Skeletal muscle tissue (tissue), 4 donors: ENCODE data around the gene MAPKBP1. TPM values are rescaled to one million over a fixed set of nuclear protein-coding genes. Genes with fewer than 3 reads are reported as not detected.
"Not testable (repeated sequence)": the region's sequence is repeated elsewhere in the genome, so short reads cannot be mapped to it uniquely, and the experiment has no call there.

Experiments
- H3K27ac ChIP-seq: one replicate; pipeline ENCODE4 v1.7.0; 2013; ENCODE audit warnings: mild to moderate bottlenecking, low read depth, low read length, inconsistent platforms
- H3K27me3 ChIP-seq, 3 donors: one replicate each; pipeline ENCODE4 v1.7.0; 2013; ENCODE audit warnings: low read length in 3 of 3; ENCODE audit not compliant: control insufficient read depth in 3 of 3, insufficient read depth in 3 of 3
- H3K36me3 ChIP-seq, 3 donors: one replicate each; pipeline ENCODE4 v1.7.0; 2013; ENCODE audit warnings: low read length in 3 of 3; ENCODE audit not compliant: control insufficient read depth in 3 of 3, insufficient read depth in 3 of 3
- H3K4me1 ChIP-seq, 3 donors: one replicate each; pipeline ENCODE4 v1.7.0; 2013; ENCODE audit warnings: low read length in 3 of 3, mild to moderate bottlenecking in 3 of 3; ENCODE audit not compliant: control insufficient read depth in 3 of 3, insufficient read depth in 3 of 3
- H3K4me3 ChIP-seq, 3 donors: one replicate each; pipeline ENCODE4 v1.7.0; 2013; ENCODE audit warnings: low read length in 3 of 3
- H3K9ac ChIP-seq, 3 donors: one replicate each; pipeline ENCODE4 v1.7.0; 2013; ENCODE audit warnings: low read length in 3 of 3, mild to moderate bottlenecking in 3 of 3, moderate library complexity in 2 of 3, low read depth in 1 of 3
- H3K9me3 ChIP-seq, 3 donors: one replicate each; pipeline ENCODE4 v1.7.0; 2013; ENCODE audit warnings: low read length in 3 of 3; ENCODE audit not compliant: control insufficient read depth in 3 of 3
- total RNA-seq: library from RNA; depleted of rRNA; stranded (reverse); fragments of >200 nt; gene quantifications from one replicate; pipeline ENCODE4 v1.2.3, GENCODE V29; 2014
- donor health status: Osteomylitis.

The MAPKBP1 gene, protein sequence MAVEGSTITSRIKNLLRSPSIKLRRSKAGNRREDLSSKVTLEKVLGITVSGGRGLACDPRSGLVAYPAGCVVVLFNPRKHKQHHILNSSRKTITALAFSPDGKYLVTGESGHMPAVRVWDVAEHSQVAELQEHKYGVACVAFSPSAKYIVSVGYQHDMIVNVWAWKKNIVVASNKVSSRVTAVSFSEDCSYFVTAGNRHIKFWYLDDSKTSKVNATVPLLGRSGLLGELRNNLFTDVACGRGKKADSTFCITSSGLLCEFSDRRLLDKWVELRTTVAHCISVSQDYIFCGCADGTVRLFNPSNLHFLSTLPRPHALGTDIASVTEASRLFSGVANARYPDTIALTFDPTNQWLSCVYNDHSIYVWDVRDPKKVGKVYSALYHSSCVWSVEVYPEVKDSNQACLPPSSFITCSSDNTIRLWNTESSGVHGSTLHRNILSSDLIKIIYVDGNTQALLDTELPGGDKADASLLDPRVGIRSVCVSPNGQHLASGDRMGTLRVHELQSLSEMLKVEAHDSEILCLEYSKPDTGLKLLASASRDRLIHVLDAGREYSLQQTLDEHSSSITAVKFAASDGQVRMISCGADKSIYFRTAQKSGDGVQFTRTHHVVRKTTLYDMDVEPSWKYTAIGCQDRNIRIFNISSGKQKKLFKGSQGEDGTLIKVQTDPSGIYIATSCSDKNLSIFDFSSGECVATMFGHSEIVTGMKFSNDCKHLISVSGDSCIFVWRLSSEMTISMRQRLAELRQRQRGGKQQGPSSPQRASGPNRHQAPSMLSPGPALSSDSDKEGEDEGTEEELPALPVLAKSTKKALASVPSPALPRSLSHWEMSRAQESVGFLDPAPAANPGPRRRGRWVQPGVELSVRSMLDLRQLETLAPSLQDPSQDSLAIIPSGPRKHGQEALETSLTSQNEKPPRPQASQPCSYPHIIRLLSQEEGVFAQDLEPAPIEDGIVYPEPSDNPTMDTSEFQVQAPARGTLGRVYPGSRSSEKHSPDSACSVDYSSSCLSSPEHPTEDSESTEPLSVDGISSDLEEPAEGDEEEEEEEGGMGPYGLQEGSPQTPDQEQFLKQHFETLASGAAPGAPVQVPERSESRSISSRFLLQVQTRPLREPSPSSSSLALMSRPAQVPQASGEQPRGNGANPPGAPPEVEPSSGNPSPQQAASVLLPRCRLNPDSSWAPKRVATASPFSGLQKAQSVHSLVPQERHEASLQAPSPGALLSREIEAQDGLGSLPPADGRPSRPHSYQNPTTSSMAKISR (N-terminal part only)
- total RNA-seq, result 10.4 TPM

DNA sequence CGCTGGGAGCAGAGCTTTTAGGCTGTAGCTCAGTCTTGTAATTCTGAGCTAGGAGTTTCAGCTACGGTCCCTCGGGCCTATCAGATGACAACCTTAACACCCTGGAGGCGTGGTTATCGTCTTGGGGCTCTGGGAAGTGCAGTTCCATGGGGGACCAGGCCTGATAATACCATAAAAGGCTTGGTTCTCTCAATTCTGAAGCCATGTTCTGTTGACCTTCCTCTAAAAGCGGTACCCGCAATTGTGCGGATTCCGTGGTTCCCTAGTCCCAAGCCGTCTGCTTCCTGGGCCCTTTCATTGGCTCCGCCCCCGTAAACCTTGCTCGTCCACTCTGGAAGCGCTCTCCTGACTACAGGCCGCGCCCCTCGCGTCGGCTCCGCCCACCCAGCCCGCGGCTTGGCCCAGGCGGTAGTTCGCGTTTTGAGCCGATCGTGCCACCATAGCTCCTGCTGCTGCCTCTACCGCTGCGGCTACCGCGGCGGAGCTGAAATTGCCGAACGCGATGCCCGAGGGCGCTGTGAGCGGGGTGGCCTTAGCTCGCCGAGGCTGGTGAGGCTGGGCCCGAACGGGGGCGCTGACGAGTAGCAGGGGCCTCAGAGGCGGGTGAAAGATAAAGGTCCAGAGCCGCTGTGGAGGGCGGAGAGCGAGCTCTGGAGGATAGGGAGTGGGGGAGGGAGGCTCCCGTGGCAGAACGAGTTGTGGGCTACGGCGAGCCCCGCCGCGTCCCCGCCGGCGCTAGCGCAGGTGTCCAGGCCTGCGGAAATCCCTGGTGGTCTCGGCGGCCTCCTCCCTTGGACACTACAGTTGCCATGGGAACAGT is at the start of gene MAPKBP1:
Gene MAPKBP1 (plus strand): TSS at position 423 of the 820 bp plus-strand sequence. CDS start 792 bp downstream, outside the sequence.
- Histone ChIP-seq H3K27me3 (no peaks in the 10 kb centered on the region), H3K27ac (peak within 1 kb of the TSS; percentile 73), H3K9me3 (no peaks in the 10 kb centered on the region), H3K36me3 (peaks cover 0 to 4% (median 0%) of the 10 kb centered on the region in 3 donors), H3K4me3 (peak within 1 kb of the TSS; percentile 92 to 97 (median 94)), H3K9ac (peak within 1 kb of the TSS; percentile 86 to 91 (median 90)), H3K4me1 (peaks cover 26 to 43% (median 28%) of the 10 kb centered on the region in 3 donors)

DNA sequence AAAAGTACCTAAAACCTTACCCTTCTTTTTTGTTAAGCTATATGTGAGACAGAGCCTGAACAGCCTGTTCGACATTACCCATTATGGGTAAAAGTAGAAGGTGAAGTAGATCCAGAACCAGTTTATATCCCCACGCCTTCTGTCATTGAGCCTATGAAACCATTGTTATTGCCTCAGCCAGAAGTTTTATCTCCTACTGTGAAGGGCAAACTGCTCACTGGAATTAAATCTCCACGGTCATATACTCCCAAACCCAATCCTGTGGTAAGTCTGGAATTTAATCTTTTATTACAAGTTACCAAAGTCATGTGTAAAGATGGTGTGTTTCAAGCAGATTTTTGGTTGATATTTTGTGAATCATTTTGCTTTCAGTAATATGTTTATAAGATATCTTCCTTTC is 47.1 kb upstream of the MAPKBP1 start:
- Histone ChIP-seq H3K27ac (no peak overlapping the region), H3K4me3 (no peak overlapping the region), H3K4me1 (no peaks in the 10 kb centered on the region), H3K9me3 (no peaks in the 10 kb centered on the region), H3K36me3 (peaks cover 2 to 8% (median 6%) of the 10 kb centered on the region in 3 donors), H3K9ac (no peak overlapping the region), H3K27me3 (no peaks in the 10 kb centered on the region)

DNA sequence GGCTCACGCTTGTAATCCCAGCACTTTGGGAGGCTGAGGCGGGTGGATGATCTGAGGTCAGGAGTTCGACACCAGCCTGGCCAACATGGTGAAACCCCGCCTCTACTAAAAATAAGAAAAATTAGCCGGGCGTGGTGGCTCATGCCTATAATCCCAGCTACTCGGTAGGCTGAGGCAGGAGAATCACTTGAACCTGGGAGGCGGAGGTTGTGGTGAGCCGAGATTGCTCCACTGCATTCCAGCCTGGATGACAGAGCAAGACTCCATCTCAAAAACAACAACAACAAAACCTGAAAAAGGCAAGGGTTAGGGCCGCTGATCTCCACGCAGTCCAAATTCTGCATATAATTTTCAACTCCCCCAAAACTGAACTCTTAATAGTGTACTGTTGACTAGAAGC is 46.2 kb upstream of the MAPKBP1 start:
- H3K27ac ChIP-seq, H3K36me3 ChIP-seq, H3K9me3 ChIP-seq, H3K4me3 ChIP-seq, H3K4me1 ChIP-seq, H3K9ac ChIP-seq, H3K27me3 ChIP-seq: not testable (repeated sequence)

DNA sequence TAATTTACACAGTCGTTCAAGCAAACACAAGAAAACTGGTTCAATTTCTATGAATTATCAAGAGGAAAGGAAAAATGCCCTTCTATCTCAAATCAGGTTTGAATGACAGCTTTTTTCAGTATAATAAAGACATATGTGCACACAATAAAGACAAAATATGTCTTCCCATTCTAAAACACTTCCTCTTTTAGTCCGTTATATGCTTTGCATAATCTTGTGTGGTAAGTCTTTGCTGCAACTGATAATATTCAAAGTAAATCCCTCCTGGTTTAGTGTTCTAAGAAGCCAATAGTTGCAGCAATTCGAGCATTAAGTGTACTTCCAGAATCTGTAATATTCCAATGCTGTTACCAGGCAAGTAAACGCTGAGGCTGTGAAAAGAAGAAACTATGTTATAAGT is 43.7 kb upstream of the MAPKBP1 start:
- no peaks in the 10 kb centered on the region for H3K9me3 ChIP-seq
- H3K4me1 ChIP-seq, result no peaks in the 10 kb centered on the region
- H3K4me3 ChIP-seq, result no peak overlapping the region
- no peak overlapping the region for H3K27ac ChIP-seq
- H3K36me3 ChIP-seq, result peaks cover 8 to 17% (median 12%) of the 10 kb centered on the region in 3 donors
- H3K9ac ChIP-seq, result no peak overlapping the region
- H3K27me3 ChIP-seq, result no peaks in the 10 kb centered on the region

DNA sequence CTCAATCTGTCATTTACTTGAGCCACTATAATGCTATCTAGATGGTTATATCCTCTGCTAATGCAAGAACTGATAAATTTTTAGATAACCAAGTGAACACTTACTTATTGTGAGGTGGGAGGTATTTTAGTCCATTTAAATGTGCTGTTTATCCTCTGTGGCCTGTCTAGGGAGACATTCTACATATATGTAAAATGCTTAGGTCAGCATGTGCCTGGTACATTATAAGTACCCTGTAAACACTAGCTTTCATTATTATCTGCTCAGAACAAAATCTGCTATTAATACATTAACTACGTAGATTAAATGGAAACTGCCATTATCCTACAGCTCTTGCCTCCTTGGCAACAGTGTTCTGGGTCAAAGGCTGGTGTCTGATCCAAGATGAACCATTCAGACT is 41.8 kb upstream of the MAPKBP1 start:
- Histone ChIP-seq H3K36me3 (peaks cover 15 to 24% (median 22%) of the 10 kb centered on the region in 3 donors), H3K9me3 (no peaks in the 10 kb centered on the region), H3K4me3 (no peak overlapping the region), H3K27me3 (no peaks in the 10 kb centered on the region), H3K9ac (no peak overlapping the region), H3K4me1 (no peaks in the 10 kb centered on the region), H3K27ac (no peak overlapping the region)

DNA sequence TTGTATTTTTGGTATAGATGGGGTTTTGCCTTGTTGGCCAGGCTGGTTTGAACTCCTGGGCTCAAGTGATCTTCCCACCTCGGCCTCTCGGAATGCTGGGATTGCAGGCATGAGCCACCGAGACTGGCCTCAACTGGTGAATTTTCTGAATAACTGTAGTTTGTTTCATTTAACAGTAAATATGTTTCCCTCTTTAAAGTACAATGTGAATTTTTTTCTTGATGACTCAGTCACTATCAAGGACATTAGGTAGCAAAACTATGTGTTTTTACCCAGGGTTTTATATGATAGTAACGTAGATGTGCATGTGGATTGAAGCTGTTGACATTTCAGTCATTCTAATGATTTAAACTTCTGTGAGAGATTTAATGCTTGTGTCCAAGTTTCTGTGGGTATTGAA is 40.2 kb upstream of the MAPKBP1 start:
- H3K4me3 ChIP-seq, result no peak overlapping the region
- H3K27ac ChIP-seq, result no peak overlapping the region
- H3K27me3 ChIP-seq, result no peaks in the 10 kb centered on the region
- H3K4me1 ChIP-seq, result no peaks in the 10 kb centered on the region
- H3K36me3 ChIP-seq, result peaks cover 15 to 23% (median 23%) of the 10 kb centered on the region in 3 donors
- no peak overlapping the region for H3K9ac ChIP-seq
- no peaks in the 10 kb centered on the region for H3K9me3 ChIP-seq

DNA sequence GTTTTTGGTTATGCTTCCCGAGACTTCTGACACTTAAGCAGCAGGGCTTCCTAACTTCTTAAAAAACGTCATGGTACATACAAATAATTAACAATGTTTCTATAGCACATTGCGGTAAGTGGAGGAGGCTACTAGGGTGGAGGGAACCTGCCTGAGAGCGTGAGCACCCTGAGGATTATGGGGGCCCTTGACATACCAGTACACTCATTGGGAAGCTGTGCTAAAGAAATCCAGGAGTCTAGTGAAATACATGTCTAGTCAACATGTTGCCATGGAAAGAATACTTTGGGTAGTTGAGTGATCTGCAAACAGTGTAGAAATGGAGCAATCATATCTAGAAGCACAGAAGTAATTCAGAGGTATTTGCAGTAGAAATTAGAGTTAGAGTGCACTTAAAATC is 39.2 kb upstream of the MAPKBP1 start:
- Histone ChIP-seq H3K36me3 (peaks cover 16 to 27% (median 22%) of the 10 kb centered on the region in 3 donors), H3K27ac (no peak overlapping the region), H3K27me3 (no peaks in the 10 kb centered on the region), H3K9ac (no peak overlapping the region), H3K4me3 (no peak overlapping the region), H3K4me1 (no peaks in the 10 kb centered on the region), H3K9me3 (no peaks in the 10 kb centered on the region)

DNA sequence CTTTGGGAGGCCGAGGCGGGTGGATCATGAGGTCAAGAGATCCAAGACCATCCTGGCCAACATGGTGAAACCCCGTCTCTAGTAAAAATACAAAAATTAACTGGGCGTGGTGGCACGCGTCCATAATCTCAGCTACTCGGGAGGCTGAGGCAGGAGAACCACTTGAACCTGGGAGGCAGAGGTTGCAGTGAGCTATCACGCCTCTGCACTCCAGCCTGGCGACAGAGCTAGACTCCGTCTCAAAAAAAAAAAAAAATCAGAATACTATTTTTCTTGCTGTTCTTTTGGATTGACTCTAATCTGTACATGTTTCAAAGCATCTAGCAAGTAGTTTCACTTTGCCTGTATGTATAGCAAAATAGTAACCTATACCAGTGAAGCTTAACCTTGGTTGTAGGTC is 38.8 kb upstream of the MAPKBP1 start:
- not testable (repeated sequence) for H3K27me3 ChIP-seq, H3K4me3 ChIP-seq, H3K9ac ChIP-seq, H3K4me1 ChIP-seq, H3K9me3 ChIP-seq, H3K27ac ChIP-seq
- peaks cover 16 to 24% (median 19%) of the 10 kb centered on the region in 3 donors for H3K36me3 ChIP-seq

DNA sequence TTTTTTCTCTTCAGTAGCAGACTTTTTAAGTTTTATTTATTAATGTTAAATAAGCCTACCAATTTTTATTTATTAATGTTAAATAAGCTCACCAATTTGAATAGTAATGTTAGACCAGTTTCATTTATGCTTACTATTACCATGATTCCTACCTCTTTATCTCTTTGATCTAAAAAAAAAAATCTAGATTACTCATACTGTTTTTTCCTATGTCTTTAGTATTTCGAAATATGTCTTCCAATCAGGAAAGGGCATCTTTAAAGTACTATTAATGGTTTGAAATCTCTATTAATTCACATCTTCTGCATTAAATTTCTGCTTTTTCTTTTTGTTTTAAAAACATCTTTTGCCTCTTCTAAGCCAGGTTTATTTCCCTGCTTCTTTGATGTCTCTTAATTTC is 27.5 kb upstream of the MAPKBP1 start:
- Histone ChIP-seq H3K36me3 (peaks cover 14 to 31% (median 31%) of the 10 kb centered on the region in 3 donors), H3K4me3 (no peak overlapping the region), H3K9me3 (no peaks in the 10 kb centered on the region), H3K9ac (no peak overlapping the region), H3K27me3 (no peaks in the 10 kb centered on the region), H3K4me1 (no peaks in the 10 kb centered on the region), H3K27ac (no peak overlapping the region)
